ENCODE data around the gene KAZN. TPM values are rescaled to one million over a fixed set of nuclear protein-coding genes. Genes with fewer than 3 reads are reported as not detected.

Gene KAZN
- total and polyA plus RNA-seq, 2 of the 8 experiments (the other 6 are each of a cell fraction or from before 2014, with no cell fraction given), result 3.7 to 11.8 TPM

DNA sequence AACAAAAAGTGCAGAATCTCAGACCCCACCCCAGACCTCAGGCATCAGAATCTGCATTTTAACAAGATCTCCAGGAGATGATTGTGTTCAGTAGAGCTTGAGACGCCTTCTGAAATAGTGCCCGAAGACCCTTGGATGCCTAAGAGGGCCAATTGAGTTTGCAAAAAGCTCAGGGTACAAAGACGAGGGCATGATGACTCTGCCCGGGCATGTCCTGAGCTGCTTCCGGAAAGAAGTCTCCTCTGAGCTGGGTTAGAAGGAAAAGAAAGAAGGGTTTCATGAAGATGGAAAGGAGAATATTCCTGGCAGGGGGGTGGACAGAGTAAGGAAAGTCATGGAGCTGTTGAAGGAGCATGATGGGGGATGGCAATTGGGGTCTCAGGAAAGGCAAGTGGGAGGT, 308.9 kb downstream of the KAZN start (continued):
- TF ChIP-seq CHD7 (IDR thresholded peaks at IDR 0.05; ENCODE audit: insufficient replicate concordance, low read length), result no peak
- no peak for TF ChIP-seq RXRA (IDR thresholded peaks at IDR 0.05; ENCODE audit: insufficient read depth, low read depth, low read length)
- TF ChIP-seq SUZ12 (IDR thresholded peaks at IDR 0.05; ENCODE audit: low read length), result no peak
- TF ChIP-seq TCF12 (IDR thresholded peaks at IDR 0.05; ENCODE audit: low read depth, low read length), result no peak
- TF ChIP-seq HDAC2 (IDR thresholded peaks at IDR 0.05; ENCODE audit: borderline replicate concordance in 1 of 2, low read depth in 2 of 2, low read length in 2 of 2), result no peak
